Measurements from ENCODE around the gene GALNTL6. TPM values are rescaled to one million over a fixed set of nuclear protein-coding genes. Genes with fewer than 3 reads are reported as not detected.
"Not testable (repeated sequence)": the region's sequence is repeated elsewhere in the genome, so short reads cannot be mapped to it uniquely, and the experiment has no call there.

Gene GALNTL6
- total and polyA plus RNA-seq, 2 experiments from 2014 or later: not detected

- Histone ChIP-seq H3K27ac (no peak overlapping the region), H3K36me3 (no peaks in the 10 kb centered on the region), H3K4me3 (no peak overlapping the region), H3K9me3 (ENCODE audit: low read depth) (no peaks in the 10 kb centered on the region), H3K27me3 (no peaks in the 10 kb centered on the region), H3K4me1 (ENCODE audit: low read depth) (no peaks in the 10 kb centered on the region)
- no peak for DNase-seq (ENCODE audit: low read depth in 1 of 2, low spot score in 1 of 2)
- no peak for TF ChIP-seq CTCF (IDR thresholded peaks at IDR 0.05; ENCODE audit: low read depth, low read length)
Measured at GRCh38 chr4:172791841-172792240, 978.6 kb downstream of the GALNTL6 start.

DNA sequence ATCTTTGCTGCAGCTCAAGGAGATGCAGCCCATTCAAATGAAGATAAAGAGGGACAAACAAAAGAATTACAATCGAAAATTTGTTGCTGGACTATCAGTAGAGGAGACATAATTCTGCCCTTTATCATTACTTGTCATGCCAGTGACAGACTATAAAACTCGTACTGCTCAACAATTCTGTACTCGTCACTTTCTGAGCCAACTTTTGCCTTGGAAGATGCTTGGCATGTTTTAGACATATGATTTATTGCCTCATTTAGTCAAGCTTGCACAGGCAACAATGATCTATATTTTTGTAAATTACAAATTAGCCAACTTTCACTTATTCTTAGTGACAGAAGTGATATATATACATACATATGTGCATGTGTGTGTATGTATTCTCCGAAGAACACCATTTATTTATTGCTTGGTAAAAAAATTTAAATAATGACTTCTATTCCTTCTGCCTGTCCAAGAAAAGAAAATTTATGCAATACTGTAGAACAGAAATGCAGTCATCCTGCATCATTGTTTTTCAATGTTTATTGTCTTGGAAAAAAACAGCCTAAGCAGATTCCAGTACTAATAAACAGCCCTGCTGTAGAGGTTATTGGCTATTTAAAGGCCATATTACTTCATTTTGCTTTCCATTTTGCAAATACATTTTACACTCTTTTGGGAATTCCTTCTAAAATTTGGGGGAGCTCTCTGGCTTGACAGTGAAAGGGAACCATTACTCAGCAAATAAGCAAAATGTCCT is 980.5 kb downstream of the GALNTL6 start:
- no peaks in the 10 kb centered on the region for H3K36me3 ChIP-seq
- H3K9me3 ChIP-seq (ENCODE audit: low read depth): no peaks in the 10 kb centered on the region
- no peak for DNase-seq (ENCODE audit: low read depth in 1 of 2, low spot score in 1 of 2)
- H3K27ac ChIP-seq: no peak overlapping the region
- no peaks in the 10 kb centered on the region for H3K4me1 ChIP-seq (ENCODE audit: low read depth)
- no peaks in the 10 kb centered on the region for H3K27me3 ChIP-seq
- no peak for TF ChIP-seq CTCF (IDR thresholded peaks at IDR 0.05; ENCODE audit: low read depth, low read length)
- H3K4me3 ChIP-seq: no peak overlapping the region

- Histone ChIP-seq H3K4me1 (ENCODE audit: low read depth) (no peaks in the 10 kb centered on the region), H3K9me3 (ENCODE audit: low read depth) (no peaks in the 10 kb centered on the region), H3K36me3 (no peaks in the 10 kb centered on the region), H3K27me3 (no peaks in the 10 kb centered on the region), H3K4me3 (no peak overlapping the region), H3K27ac (no peak overlapping the region)
- TF ChIP-seq CTCF (IDR thresholded peaks at IDR 0.05; ENCODE audit: low read depth, low read length): no peak
- no peak for DNase-seq (ENCODE audit: low read depth in 1 of 2, low spot score in 1 of 2)
Measured at GRCh38 chr4:172794307-172794703, 981.1 kb downstream of the GALNTL6 start.

DNA sequence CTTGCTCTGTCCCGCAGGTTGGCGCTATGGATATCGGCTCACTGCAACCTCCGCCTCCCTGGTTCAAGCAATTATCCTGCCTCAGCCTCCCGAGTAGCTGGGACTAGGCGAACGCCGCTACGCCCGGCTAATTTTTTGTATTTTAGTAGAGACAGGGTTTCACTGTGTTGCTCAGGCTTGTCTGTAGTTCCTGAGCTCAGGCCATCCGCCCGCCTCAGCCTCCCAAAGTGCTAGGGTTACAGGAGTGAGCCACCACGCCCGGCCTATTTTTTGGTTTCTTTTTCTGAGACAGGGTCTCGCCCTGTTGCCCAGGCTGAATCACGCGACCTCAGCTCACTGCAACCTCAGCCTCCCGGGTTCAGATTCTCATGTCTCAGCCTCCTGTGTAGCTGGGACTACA is 984.1 kb downstream of the GALNTL6 start:
- H3K4me1 ChIP-seq (ENCODE audit: low read depth); H3K9me3 ChIP-seq (ENCODE audit: low read depth); H3K27ac ChIP-seq; H3K4me3 ChIP-seq; DNase-seq (ENCODE audit: low read depth in 1 of 2, low spot score in 1 of 2); H3K27me3 ChIP-seq; H3K36me3 ChIP-seq: not testable (repeated sequence)

DNA sequence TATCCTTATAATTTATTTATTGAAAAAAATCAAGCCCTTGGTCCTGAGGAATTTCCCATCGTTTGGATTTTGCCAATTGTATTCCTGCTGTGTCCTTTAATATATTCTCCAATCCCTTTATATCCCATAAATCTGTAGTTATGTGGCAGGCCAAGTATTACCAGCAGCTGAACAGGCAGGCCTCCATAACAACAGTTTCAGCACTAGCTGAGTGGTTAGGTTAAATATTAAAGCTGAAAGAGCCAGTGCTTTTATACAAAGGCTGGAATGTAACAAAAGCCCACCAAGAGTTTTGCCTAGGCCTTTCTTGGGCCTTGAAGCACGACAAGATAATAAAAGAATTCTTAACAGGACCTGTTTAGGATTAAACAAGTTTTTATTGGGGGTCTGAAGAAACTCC is 988.8 kb downstream of the GALNTL6 start:
- no peaks in the 10 kb centered on the region for H3K27me3 ChIP-seq
- H3K9me3 ChIP-seq (ENCODE audit: low read depth): no peaks in the 10 kb centered on the region
- DNase-seq (ENCODE audit: low read depth in 1 of 2, low spot score in 1 of 2): no peak
- H3K4me3 ChIP-seq: no peak overlapping the region
- no peak overlapping the region for H3K27ac ChIP-seq
- no peak for TF ChIP-seq CTCF (IDR thresholded peaks at IDR 0.05; ENCODE audit: low read depth, low read length)
- no peaks in the 10 kb centered on the region for H3K36me3 ChIP-seq
- H3K4me1 ChIP-seq (ENCODE audit: low read depth): no peaks in the 10 kb centered on the region

GRCh38 chr4:172806841-172807240 is 993.6 kb downstream of the GALNTL6 start:
- Histone ChIP-seq H3K27ac (no peak overlapping the region), H3K4me1 (ENCODE audit: low read depth) (no peaks in the 10 kb centered on the region)
- no peak for TF ChIP-seq CTCF (IDR thresholded peaks at IDR 0.05; ENCODE audit: low read depth, low read length)

More at GRCh38 chr4:172806841-172807240, 993.6 kb downstream of the GALNTL6 start:
- Histone ChIP-seq H3K9me3 (ENCODE audit: low read depth) (no peaks in the 10 kb centered on the region), H3K36me3 (no peaks in the 10 kb centered on the region), H3K4me3 (no peak overlapping the region), H3K27me3 (no peaks in the 10 kb centered on the region)
- no peak for DNase-seq (ENCODE audit: low read depth in 1 of 2, low spot score in 1 of 2)

Data from cardiac muscle cell (in vitro differentiated cells and primary cell).